Adrenal gland (tissue), 5 donors: Measurements from ENCODE around the gene ATAD3B.

Experiments
- POLR2A ChIP-seq, 2 donors: fragments of 450-650 bp; IDR thresholded peaks; one replicate each; pipeline ENCODE4 v1.6.1; 2017; ENCODE audit warnings: antibody characterized with exemption in 2 of 2, mild to moderate bottlenecking in 2 of 2, moderate library complexity in 1 of 2
- TF ChIP-seq, protein P1 (sequence below), 6 experiments: fragments of 450-650 bp in 4 of 6; fragments of 200-600 bp in 2 of 6; sonication (generic) in 1 of 6; IDR thresholded peaks; 1 replicate in 5 of 6; 2 replicates in 1 of 6; pipeline versions ENCODE4 v1.5.1 to v1.8.0; 2016 to 2021; ENCODE audit warnings: antibody characterized with exemption in 6 of 6, mild to moderate bottlenecking in 2 of 6, moderate library complexity in 1 of 6
- donor health status: DM: no; HTN: no; CAD: no.

DNA sequence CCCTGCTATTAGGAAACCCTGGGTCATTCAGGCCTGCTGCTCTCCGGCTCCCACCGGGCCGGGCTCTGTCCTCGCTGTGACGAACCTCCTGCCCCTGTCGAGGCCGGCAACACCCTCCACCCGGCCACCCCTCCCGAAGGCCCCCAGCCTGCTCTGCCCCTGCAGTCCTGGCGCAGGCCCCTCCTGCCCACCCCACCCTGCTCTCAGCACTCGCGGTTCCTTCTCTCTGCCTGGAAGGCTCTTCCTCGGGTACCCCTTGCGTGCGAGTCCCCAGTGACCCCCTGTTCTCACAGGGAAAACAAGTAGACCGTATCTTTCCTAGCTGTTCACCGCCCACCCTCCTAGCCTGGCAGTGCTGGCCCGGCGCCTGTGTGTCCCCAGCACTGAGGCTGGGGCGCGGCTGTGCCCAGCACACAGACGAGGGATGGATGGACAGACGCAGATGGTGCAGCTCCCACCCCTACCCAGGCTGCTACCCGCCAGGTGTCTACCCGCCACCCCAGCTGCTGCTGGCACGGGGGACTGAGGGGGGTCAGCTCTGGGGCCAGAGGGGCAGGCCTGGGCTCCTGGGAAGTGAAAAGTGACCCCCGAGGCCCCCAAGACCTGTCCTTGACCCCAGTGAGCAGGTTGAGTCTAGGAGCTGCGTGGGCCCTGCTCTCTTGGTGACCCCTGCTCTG is 39.2 kb upstream of the ATAD3B start:
- TF ChIP-seq, protein P1, sequence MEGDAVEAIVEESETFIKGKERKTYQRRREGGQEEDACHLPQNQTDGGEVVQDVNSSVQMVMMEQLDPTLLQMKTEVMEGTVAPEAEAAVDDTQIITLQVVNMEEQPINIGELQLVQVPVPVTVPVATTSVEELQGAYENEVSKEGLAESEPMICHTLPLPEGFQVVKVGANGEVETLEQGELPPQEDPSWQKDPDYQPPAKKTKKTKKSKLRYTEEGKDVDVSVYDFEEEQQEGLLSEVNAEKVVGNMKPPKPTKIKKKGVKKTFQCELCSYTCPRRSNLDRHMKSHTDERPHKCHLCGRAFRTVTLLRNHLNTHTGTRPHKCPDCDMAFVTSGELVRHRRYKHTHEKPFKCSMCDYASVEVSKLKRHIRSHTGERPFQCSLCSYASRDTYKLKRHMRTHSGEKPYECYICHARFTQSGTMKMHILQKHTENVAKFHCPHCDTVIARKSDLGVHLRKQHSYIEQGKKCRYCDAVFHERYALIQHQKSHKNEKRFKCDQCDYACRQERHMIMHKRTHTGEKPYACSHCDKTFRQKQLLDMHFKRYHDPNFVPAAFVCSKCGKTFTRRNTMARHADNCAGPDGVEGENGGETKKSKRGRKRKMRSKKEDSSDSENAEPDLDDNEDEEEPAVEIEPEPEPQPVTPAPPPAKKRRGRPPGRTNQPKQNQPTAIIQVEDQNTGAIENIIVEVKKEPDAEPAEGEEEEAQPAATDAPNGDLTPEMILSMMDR (IDR thresholded peaks at IDR 0.05), result no peak
- no peak for TF ChIP-seq POLR2A (IDR thresholded peaks at IDR 0.05)
